ENCODE measurements around the gene MOB3A.
"Not testable (repeated sequence)": the region's sequence is repeated elsewhere in the genome, so short reads cannot be mapped to it uniquely, and the experiment has no call there.

The MOB3A gene

DNA sequence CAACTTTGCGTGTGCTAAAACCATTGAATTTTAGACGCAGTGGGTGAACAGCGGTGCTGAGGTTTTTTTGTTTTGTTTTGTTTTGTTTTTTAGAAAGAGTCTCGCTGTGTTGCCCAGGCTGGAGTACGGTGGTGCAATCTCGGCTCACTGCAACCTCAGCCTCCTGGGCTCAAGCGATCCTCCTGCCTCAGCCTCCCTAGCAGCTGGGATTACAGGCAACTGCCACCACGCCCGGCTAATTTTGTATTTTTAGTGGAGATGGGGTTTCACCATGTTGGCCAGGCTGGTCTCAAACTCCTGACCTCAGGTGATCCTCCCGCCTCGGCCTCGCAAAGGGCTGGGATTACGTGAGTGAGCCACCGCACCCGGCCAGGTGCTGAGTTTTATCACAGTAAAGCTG lies 61.9 kb downstream of the MOB3A start:
- not testable (repeated sequence) for DNase-seq (ENCODE audit: low read depth)

DNA sequence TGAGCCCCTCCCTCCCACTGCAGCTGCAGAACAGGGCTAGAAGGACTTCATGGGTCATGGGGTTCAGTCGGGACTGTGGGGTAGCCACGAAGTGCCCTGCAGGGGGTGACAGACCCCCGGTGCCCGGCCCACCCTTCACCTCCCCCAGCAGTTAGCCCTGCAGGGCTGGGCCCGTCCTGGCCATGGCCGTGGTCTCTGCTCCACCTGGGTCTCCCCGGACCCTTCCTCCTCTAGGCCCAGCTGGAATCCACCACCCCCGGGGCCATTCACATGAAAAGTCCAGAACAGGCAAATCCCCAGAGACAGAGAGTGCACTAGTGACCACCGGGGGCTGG lies 62.3 kb downstream of the MOB3A start:
- DNase-seq (ENCODE audit: low read depth): no peak

DNA sequence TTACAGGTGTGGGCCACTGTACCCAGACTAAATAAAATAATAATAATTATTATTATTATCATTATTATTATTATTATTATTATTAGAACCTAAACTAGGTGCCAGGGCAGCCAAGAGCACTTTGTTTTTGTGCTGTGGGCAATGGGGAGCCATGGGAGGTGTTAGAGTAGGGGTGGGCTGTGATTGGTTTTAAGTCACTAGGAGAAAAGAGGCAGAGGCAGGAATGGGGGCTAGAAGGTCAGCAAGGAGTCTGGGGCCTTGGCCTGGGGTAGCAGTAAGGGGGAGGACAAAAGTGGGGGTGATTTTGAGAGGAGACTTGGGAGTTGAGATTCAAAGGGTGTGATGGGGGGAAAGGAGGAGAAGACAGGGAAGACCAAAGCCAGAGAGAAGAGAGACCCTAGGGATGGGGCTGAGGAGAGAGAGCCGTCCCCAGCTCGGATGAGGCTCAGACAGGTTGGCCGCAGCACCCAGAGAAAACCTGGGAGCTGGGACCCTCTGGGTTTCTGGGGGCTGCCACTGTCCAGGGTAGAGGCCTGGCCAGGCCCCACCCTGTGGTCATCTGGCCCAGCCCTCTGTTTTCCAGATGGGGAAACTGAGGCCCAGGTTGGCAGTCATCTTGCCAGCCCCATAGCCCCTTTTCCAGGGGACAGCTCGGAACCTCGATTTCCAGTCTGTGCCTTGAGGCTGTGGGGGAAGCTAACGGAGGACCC lies 62.9 kb downstream of the MOB3A start:
- DNase-seq (ENCODE audit: low read depth): no peak

DNA sequence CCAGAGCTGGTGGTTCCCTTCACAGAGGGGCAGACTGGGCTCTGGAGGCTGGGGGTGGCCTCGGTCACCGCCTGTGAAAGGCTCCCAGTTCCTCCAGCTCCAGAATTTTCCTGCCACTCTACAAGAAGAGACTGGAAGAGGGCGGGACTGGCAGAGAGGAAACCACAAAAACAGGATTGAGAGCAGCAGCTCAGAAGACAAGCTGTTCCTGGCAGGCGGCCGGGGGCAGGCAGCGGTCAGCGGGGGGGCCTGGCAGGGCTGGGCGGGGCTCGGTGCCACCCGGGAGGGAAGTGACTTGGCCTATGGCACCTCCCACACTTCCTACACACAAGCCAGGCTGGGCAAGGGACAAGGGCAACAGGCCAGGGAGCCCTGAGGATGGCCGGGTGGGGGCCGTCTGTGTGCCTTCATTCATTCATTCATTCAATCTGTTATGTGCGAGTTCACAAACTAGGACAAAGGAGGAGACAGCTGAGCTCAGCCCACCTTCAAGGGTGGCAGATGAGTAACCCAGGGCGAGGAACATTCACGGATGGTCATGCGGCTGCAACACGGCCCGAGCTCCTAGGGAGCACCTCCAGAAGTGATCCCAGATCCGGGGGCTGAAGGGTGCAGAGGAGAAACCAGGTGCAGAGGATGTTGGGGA lies 63.7 kb downstream of the MOB3A start:
- no peak for DNase-seq (ENCODE audit: low read depth)

DNA sequence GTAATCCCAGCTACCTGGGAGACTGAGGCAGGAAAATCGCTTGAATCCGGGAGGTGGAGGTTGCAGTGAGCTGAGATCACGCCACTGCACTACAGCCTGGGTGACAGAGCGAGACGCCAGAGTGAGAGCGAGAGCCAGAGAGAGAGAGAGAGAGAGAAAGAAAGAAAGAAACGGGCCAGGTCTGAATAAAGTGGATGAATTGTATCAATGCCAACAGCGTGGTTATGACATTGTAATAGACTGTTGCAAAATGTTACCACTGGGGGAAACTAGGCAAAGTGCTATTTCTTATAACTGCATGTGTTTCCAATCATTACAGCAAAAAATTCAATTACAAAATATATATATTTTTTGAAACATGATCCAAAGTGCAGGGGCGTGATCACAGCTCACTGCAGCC lies 68.8 kb downstream of the MOB3A start:
- DNase-seq (ENCODE audit: low read depth): no peak

DNA sequence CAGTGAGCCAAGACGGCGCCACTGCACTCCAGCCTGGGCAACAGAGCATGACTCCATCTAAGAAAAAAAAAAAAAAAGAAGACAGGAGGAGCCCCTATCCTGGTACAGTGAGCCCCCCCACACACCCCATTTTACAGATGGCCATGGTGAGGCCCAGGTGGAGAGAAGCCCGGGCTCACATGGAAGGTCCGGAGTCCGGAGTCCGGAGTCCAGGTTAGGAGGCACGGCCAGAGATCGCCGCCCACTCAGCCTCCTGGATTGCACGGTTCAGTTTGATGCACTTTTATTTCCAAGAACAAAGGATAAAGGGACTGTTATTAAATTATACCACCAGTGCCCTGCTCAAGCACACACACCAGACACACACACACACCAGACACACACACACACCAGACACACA lies 69.4 kb downstream of the MOB3A start:
- no peak for DNase-seq (ENCODE audit: low read depth)

DNA sequence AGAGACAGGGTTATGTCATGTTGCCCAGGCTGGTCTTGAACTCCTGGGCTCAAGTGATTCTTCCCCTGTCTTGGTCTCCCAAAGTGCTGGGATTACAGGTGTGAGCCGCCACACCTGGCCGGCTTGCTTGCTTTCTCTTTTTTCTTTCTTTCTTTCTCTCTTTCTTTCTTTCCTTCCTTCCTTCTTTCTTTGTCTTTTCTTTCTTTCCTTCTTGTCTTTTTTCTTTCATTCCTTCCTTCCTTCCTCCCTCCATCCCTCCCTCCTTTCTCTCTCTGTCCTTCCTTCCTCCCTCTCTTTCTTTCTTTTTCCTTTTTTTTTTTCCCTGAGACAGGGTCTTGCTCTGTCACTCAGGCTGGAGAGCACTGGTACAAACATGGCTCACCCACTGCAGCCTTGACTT lies 73.8 kb downstream of the MOB3A start:
- DNase-seq (ENCODE audit: low read depth): no peak

DNA sequence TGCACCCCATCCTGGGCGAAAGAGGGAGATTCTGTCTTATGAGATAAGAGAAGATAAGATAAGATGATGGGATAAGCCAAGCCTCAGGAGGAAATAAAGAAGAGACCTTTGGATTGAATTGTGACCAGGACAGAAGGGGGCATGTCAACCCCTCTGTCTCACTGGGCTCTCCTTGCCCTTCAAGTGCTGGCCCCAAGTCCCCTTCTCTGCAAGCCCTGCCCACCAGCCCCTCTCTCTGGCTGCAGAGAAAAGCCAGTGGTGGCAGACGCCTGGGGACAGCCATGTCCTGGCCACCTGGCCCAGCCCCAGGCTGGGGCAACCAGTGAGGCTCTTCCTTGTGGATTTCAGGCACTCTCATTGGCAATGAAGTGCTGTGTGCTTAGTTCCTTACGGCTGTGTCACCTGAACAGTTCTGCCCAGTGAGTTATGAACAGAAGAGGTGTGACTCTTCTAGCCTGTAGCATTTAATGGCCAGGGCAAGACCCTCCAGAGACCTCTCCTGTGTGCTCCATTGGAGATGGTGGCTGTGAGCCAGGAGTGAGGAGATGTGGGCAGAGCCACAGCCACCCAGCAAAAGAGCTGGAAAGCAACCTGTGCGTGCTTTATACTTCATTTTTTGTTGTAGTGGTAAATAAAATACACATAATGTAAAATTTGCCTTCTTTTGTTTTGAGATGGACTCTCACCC lies 74.5 kb downstream of the MOB3A start:
- no peak for DNase-seq (ENCODE audit: low read depth)
